OCI-LY3 (cell line): ENCODE results near the gene TBC1D16.
"Not testable (repeated sequence)": the region's sequence is repeated elsewhere in the genome, so short reads cannot be mapped to it uniquely, and the experiment has no call there.

Source experiments
- H2AFZ ChIP-seq: fragments of 200-600, 300-600 bp; shearing (Covaris generic); 2 replicates; pipeline ENCODE4 v1.6.0; 2014; ENCODE audit warnings: antibody characterized with exemption, low read depth, low read length
- H3K27ac ChIP-seq: fragments of 200-600, 300-600 bp; sonication (generic); 2 replicates; pipeline ENCODE4 v1.5.1; 2014; ENCODE audit warnings: mild to moderate bottlenecking, low read length, moderate library complexity, mixed read lengths
- H3K27me3 ChIP-seq: fragments of 200-600, 300-600 bp; sonication (generic); 2 replicates; pipeline ENCODE4 v1.6.1; 2014; ENCODE audit warnings: low read depth, low read length, mixed read lengths
- H3K36me3 ChIP-seq: fragments of 200-600, 300-600 bp; sonication (generic); replicated peaks from 2 replicates; pipeline ENCODE3; 2014; ENCODE audit warnings: low read depth, low read length, mixed read lengths
- H3K4me1 ChIP-seq: fragments of 300-600, 200-600 bp; sonication (generic); 2 replicates; pipeline ENCODE4 v1.6.1; 2014; ENCODE audit warnings: low read length, mixed read lengths
- H3K4me2 ChIP-seq: fragments of 200-600, 300-600 bp; sonication (generic); 2 replicates; pipeline ENCODE4 v1.6.1; 2014; ENCODE audit warnings: low read length, mixed read lengths
- H3K4me3 ChIP-seq: fragments of 300-600, 200-600 bp; sonication (generic); 2 replicates; pipeline ENCODE4 v1.5.1; 2014; ENCODE audit warnings: antibody characterized with exemption, mild to moderate bottlenecking, low read length, moderate library complexity
- H3K79me2 ChIP-seq: fragments of 300-600, 200-600 bp; shearing (Covaris generic); 2 replicates; pipeline ENCODE4 v1.6.1; 2014; ENCODE audit warnings: mild to moderate bottlenecking, low read length, mixed read lengths
- H3K9ac ChIP-seq: fragments of 300-600, 200-600 bp; shearing (Covaris generic); 2 replicates; pipeline ENCODE4 v1.6.0; 2014; ENCODE audit warnings: mild to moderate bottlenecking, low read length, moderate library complexity
- H3K9me3 ChIP-seq: fragments of 200-600, 300-600 bp; shearing (Covaris generic); 2 replicates; pipeline ENCODE4 v1.6.1; 2014; ENCODE audit warnings: low read length, mixed read lengths; ENCODE audit not compliant: insufficient read depth
- H4K20me1 ChIP-seq: fragments of 200-600, 300-600 bp; sonication (generic); 2 replicates; pipeline ENCODE4 v1.6.1; 2016; ENCODE audit warnings: low read length, mixed read lengths; ENCODE audit not compliant: insufficient read depth
- EZH2phosphoT487 ChIP-seq: fragments of 200-600 bp; shearing (Covaris generic); IDR thresholded peaks from 2 replicates; pipeline ENCODE4 v1.6.1; 2018; ENCODE audit warnings: antibody characterized with exemption, mixed run types, low read depth
- TF ChIP-seq, protein P1 (sequence below): fragments of 200-600, 300-600 bp; sonication (generic); IDR thresholded peaks from 2 replicates; pipeline ENCODE4 v1.5.1; 2014; ENCODE audit warnings: antibody characterized with exemption, low read length, low read depth

The TBC1D16 gene

DNA sequence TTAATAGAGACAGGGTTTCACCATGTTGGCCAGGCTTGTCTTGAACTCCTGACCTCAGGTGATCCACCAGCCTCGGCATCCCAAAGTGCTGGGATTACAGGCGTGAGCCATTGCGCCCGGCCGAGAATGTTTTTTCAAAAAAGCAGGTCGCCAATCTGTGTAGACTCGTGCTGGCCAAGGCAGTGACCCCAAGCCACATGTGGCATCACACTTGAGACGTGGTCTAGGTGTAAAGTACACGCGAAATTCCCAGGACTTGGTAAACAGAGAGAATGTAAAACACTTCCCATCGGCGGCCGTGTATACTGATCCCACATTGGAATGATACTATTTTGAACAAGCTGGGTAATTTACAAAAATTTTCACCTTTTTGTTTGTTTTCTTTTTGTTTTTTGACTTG lies 41.1 kb downstream of the TBC1D16 start:
- no peak overlapping the region for H2AFZ ChIP-seq
- H3K9me3 ChIP-seq = no peaks in the 10 kb centered on the region
- no peak for TF ChIP-seq EZH2phosphoT487
- TF ChIP-seq, protein P1, sequence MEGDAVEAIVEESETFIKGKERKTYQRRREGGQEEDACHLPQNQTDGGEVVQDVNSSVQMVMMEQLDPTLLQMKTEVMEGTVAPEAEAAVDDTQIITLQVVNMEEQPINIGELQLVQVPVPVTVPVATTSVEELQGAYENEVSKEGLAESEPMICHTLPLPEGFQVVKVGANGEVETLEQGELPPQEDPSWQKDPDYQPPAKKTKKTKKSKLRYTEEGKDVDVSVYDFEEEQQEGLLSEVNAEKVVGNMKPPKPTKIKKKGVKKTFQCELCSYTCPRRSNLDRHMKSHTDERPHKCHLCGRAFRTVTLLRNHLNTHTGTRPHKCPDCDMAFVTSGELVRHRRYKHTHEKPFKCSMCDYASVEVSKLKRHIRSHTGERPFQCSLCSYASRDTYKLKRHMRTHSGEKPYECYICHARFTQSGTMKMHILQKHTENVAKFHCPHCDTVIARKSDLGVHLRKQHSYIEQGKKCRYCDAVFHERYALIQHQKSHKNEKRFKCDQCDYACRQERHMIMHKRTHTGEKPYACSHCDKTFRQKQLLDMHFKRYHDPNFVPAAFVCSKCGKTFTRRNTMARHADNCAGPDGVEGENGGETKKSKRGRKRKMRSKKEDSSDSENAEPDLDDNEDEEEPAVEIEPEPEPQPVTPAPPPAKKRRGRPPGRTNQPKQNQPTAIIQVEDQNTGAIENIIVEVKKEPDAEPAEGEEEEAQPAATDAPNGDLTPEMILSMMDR = no peak
- H3K36me3 ChIP-seq = no peaks in the 10 kb centered on the region
- H3K27me3 ChIP-seq = no peaks in the 10 kb centered on the region; the same call in 1 of the 2 replicates
- H4K20me1 ChIP-seq = no peaks in the 10 kb centered on the region
- H3K4me3 ChIP-seq = no peak overlapping the region
- no peak overlapping the region for H3K27ac ChIP-seq
- H3K4me2 ChIP-seq = no peak overlapping the region
- H3K4me1 ChIP-seq = peaks cover 48% of the 10 kb centered on the region
- no peak overlapping the region for H3K9ac ChIP-seq
- H3K79me2 ChIP-seq = no peaks in the 10 kb centered on the region

DNA sequence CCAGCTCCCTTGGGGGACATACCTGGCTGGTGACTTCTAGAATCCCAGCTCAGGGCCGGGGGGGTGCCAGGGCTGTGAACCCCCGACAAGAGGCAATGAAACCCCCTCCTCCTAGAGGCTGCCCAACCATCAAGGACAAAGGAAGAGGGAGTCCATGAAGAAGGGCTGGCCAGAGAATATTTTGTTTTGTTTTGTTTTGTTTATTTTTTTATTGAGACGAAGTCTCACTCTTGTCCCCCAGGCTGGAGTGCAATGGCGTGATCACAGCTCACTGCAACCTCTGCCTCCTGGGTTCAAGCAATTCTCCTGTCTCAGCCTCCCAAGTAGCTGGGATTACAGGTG lies 41.5 kb downstream of the TBC1D16 start:
- Histone ChIP-seq H3K27ac (peak overlapping the region; percentile 75), H3K4me1 (peaks cover 48% of the 10 kb centered on the region), H3K4me3 (peak overlapping the region; percentile 67), H3K9ac (peak overlapping the region; percentile 71; the same call in 1 of the 2 replicates), H3K4me2 (peak overlapping the region; percentile 86)
- not testable (repeated sequence) for H3K27me3 ChIP-seq, H3K36me3 ChIP-seq, H3K79me2 ChIP-seq, H3K9me3 ChIP-seq, H4K20me1 ChIP-seq, H2AFZ ChIP-seq

DNA sequence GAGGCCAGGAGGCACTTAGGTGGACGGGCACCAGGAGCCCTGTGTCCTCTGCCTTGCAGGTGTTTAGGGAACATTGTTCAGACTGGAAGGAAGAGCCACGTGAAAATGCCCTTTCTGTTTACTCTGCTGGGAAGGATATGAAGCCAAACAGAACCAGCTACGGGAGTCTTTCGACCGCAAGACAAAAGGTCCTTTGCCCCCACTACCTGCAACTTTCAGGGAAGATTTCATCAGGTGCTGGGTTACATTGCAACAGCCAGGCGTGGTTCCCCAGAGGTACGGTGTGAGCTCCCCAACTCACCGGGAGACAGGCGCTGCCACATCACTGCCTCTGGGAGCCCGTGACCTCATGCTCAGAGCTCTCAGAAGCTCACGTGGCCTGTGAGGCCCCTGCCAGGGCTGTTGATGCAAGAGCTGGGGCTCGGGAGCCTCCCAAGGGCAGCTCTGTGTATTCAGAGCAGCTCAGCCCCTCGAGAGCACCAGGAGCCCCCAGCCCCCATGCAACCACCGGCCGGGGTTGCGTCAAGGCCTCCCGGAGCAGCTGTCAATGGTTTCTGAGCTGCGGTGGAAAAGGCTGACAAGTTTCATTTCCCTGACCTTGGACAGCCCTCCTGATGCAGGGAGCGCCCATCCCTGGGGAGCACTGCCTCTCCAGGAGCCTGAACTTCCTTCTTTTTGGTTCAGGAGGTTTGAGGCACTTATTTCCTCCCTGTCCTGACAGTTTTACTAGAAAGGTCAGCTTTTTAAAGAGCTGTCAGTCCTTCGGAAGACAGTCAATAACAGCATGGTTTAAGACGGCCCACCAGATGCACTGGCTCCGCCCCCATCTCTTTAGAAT lies 42.1 kb downstream of the TBC1D16 start:
- H3K4me3 ChIP-seq = peak overlapping the region; percentile 67
- H3K36me3 ChIP-seq = no peaks in the 10 kb centered on the region
- H3K9ac ChIP-seq = peak overlapping the region; percentile 71
- no peaks in the 10 kb centered on the region for H3K79me2 ChIP-seq
- no peak for TF ChIP-seq EZH2phosphoT487
- TF ChIP-seq, protein P1 = no peak
- peak overlapping the region; percentile 86 for H3K4me2 ChIP-seq
- H2AFZ ChIP-seq = peak overlapping the region; percentile 49; the same call in 1 of the 2 replicates
- H4K20me1 ChIP-seq = no peaks in the 10 kb centered on the region
- H3K4me1 ChIP-seq = peaks cover 48% of the 10 kb centered on the region
- no peaks in the 10 kb centered on the region; the same call in 1 of the 2 replicates for H3K27me3 ChIP-seq
- no peaks in the 10 kb centered on the region for H3K9me3 ChIP-seq
- peak overlapping the region; percentile 75 for H3K27ac ChIP-seq

DNA sequence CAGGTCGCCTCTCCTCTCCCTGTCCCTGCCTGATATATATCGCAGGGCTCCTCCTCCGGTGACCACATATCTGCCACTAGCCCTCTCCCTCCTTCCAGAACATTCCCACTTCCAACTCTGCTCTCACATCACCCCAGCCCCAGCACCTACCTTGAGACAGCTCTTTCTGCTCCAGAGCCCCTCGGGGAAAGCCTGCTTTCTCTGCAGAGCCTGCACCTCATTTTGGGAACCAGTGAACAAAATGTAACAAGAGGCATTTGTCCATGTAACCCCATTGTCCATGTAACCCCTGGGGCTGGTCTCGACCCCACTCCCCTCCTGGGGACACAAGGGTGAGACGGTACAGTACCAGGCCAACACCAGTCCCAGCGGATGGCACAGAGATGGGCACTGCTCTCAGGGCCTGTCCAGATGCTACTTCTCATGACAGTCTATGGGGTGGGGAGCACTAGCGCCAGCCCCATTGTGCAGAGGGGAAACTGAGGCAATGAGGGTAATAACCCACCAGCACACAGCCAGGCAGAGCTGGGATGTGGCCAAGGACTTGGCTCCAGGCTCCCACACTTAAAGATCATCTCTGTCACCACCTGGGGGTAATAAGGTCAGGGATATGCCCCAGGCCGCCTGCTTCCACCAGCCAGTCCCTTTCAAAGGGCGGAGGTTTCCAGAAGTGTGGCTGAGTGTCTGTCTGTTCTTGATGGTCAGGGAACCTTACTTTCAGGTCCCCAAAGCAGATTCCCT lies 42.9 kb downstream of the TBC1D16 start:
- Histone ChIP-seq H3K79me2 (no peaks in the 10 kb centered on the region), H3K27me3 (no peaks in the 10 kb centered on the region; the same call in 1 of the 2 replicates), H3K9me3 (no peaks in the 10 kb centered on the region), H3K9ac (peak overlapping the region; percentile 71), H3K4me2 (peak overlapping the region; percentile 86), H3K4me1 (peaks cover 48% of the 10 kb centered on the region), H3K4me3 (peak overlapping the region; percentile 67), H3K36me3 (no peaks in the 10 kb centered on the region), H4K20me1 (no peaks in the 10 kb centered on the region), H2AFZ (peak overlapping the region; percentile 49; the same call in 1 of the 2 replicates), H3K27ac (peak overlapping the region; percentile 75)
- TF ChIP-seq, protein P1 = no peak
- no peak for TF ChIP-seq EZH2phosphoT487
